ENCODE data around the gene PAX4.

PAX4 gene

DNA sequence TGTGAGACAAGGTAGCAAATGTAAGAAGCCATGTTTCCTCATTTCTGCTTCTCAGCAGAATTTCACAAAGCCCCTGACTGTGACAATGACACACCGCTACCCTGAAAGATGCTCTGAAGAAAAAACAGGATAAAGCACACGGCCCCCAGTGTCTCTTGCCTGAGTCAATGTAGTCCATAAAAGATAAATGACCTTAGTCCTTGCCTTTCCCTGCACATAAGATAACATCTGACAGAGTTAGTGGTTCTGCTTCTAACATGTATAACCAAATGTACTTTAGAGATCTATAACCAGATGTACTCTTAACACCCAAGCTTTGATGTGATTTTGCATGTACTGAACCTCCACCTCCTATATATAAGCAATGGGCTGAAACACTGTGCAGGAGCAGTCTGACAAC lies 31.0 kb upstream of the PAX4 start:
- DNase-seq (ENCODE audit: low read depth), result no peak
- TF ChIP-seq, protein P1, sequence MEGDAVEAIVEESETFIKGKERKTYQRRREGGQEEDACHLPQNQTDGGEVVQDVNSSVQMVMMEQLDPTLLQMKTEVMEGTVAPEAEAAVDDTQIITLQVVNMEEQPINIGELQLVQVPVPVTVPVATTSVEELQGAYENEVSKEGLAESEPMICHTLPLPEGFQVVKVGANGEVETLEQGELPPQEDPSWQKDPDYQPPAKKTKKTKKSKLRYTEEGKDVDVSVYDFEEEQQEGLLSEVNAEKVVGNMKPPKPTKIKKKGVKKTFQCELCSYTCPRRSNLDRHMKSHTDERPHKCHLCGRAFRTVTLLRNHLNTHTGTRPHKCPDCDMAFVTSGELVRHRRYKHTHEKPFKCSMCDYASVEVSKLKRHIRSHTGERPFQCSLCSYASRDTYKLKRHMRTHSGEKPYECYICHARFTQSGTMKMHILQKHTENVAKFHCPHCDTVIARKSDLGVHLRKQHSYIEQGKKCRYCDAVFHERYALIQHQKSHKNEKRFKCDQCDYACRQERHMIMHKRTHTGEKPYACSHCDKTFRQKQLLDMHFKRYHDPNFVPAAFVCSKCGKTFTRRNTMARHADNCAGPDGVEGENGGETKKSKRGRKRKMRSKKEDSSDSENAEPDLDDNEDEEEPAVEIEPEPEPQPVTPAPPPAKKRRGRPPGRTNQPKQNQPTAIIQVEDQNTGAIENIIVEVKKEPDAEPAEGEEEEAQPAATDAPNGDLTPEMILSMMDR (conservative IDR thresholded peaks at IDR 0.05; ENCODE audit: low read depth, low read length), result no peak
- no peak overlapping the region for H3K4me3 ChIP-seq (ENCODE audit: low read depth, low read length)

GRCh38 chr7:127647636-127648035 lies 29.7 kb upstream of the PAX4 start:
- H3K4me3 ChIP-seq (ENCODE audit: low read depth, low read length), result no peak overlapping the region
- TF ChIP-seq, protein P1 (conservative IDR thresholded peaks at IDR 0.05; ENCODE audit: low read depth, low read length), result no peak
- no peak for DNase-seq (ENCODE audit: low read depth)

GRCh38 chr7:127644484-127644883 lies 26.5 kb upstream of the PAX4 start:
- peak; percentile 31 for DNase-seq (ENCODE audit: low read depth)
- TF ChIP-seq, protein P1 (conservative IDR thresholded peaks at IDR 0.05; ENCODE audit: low read depth, low read length), result no peak
- H3K4me3 ChIP-seq (ENCODE audit: low read depth, low read length), result no peak overlapping the region

GRCh38 chr7:127638197-127638596 lies 20.3 kb upstream of the PAX4 start:
- H3K4me3 ChIP-seq (ENCODE audit: low read depth, low read length), result no peak overlapping the region
- TF ChIP-seq, protein P1 (conservative IDR thresholded peaks at IDR 0.05; ENCODE audit: low read depth, low read length), result no peak
- DNase-seq (ENCODE audit: low read depth), result no peak

DNA sequence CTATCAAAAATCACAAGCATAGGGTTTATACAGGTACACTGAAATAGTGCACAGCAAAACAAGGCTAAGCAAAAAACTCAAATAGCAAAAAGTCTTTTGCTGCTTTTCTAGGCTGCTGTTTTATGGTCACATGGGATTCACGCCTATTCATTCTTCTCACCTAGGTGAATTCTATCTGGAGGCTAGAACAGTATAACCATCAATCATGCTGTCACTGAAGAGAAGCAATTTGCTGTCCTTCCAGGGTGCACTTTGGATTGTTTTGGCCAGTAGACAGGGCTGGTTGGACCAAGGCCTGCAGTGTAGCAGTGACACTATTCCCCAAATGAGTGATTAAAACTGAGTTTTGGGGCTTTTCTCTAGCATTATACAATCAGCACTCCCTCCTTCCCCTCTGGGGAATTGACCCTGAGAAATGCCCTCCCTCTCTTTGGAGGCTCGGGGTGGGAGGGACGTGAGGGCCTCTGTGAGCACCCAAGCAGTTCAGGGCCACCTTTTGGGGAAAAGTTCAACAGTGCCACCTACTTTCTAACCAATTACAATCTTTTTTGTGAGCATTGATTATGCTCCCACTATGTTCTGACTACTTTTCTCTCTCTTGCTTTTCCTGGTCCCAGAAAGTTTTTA lies 17.8 kb upstream of the PAX4 start:
- TF ChIP-seq, protein P1 (conservative IDR thresholded peaks at IDR 0.05; ENCODE audit: low read depth, low read length), result no peak
- no peak for DNase-seq (ENCODE audit: low read depth)
- H3K4me3 ChIP-seq (ENCODE audit: low read depth, low read length), result no peak overlapping the region

GRCh38 chr7:127632276-127632910 lies 14.5 kb upstream of the PAX4 start:
- no peak for DNase-seq (ENCODE audit: low read depth)
- TF ChIP-seq, protein P1 (conservative IDR thresholded peaks at IDR 0.05; ENCODE audit: low read depth, low read length), result no peak

More at GRCh38 chr7:127632276-127632910, 14.5 kb upstream of the PAX4 start:
- H3K4me3 ChIP-seq (ENCODE audit: low read depth, low read length), result no peak overlapping the region

Data from choroid plexus epithelial cell (primary cell).